Measurements from ENCODE around the gene MYH9.
"Not testable (repeated sequence)": the region's sequence is repeated elsewhere in the genome, so short reads cannot be mapped to it uniquely, and the experiment has no call there.

Gene MYH9

GRCh38 chr22:36291831-36292740 lies 95.7 kb downstream of the MYH9 start:
- H3K9me2 ChIP-seq (replicated peaks; ENCODE audit: insufficient read depth, low read length) = no peaks in the 10 kb centered on the region
- no peak overlapping the region for H3K9ac ChIP-seq (ENCODE audit: low read length)
- no peaks in the 10 kb centered on the region for H3K27me3 ChIP-seq (ENCODE audit: low read length)
- no peaks in the 10 kb centered on the region for H3F3A ChIP-seq (ENCODE audit: insufficient read depth)
- no peaks in the 10 kb centered on the region for H4K20me1 ChIP-seq (ENCODE audit: low read depth, low read length)
- H3K4me2 ChIP-seq (ENCODE audit: low read depth, low read length, poor library complexity, severe bottlenecking) = no peak overlapping the region
- H3K36me3 ChIP-seq (ENCODE audit: low read length) = peaks cover 29% of the 10 kb centered on the region
- no peak overlapping the region for H2AFZ ChIP-seq (ENCODE audit: low read depth, low read length, severe bottlenecking)
- no peaks in the 10 kb centered on the region for H3K9me3 ChIP-seq (ENCODE audit: insufficient read depth, low read length)
- no peak overlapping the region for H3K4me3 ChIP-seq (ENCODE audit: insufficient read depth, low read length, poor library complexity, severe bottlenecking)
- peaks cover 3% of the 10 kb centered on the region; the same call in 1 of the 2 replicates for H3K79me2 ChIP-seq (ENCODE audit: insufficient read depth, low read length)
- TF ChIP-seq CTCF (IDR thresholded peaks at IDR 0.05; ENCODE audit: insufficient read depth, low read length, poor library complexity, severe bottlenecking) (no peak), EZH2phosphoT487 (conservative IDR thresholded peaks at IDR 0.05; ENCODE audit: low read length) (no peak)
- H3K27ac ChIP-seq (ENCODE audit: low read depth, low read length) = no peak overlapping the region

- not testable (repeated sequence) for H3K27me3 ChIP-seq (ENCODE audit: low read length); H3K4me2 ChIP-seq (ENCODE audit: low read depth, low read length, poor library complexity, severe bottlenecking); H3K27ac ChIP-seq (ENCODE audit: low read depth, low read length); H3K9me2 ChIP-seq (replicated peaks; ENCODE audit: insufficient read depth, low read length); H3F3A ChIP-seq (ENCODE audit: insufficient read depth); H3K9me3 ChIP-seq (ENCODE audit: insufficient read depth, low read length); H4K20me1 ChIP-seq (ENCODE audit: low read depth, low read length); H3K9ac ChIP-seq (ENCODE audit: low read length); H3K4me3 ChIP-seq (ENCODE audit: insufficient read depth, low read length, poor library complexity, severe bottlenecking); H2AFZ ChIP-seq (ENCODE audit: low read depth, low read length, severe bottlenecking); H3K79me2 ChIP-seq (ENCODE audit: insufficient read depth, low read length)
- peaks cover 24% of the 10 kb centered on the region for H3K36me3 ChIP-seq (ENCODE audit: low read length)
Measured at GRCh38 chr22:36290391-36291075, 97.2 kb downstream of the MYH9 start.

- H3K4me3 ChIP-seq (ENCODE audit: insufficient read depth, low read length, poor library complexity, severe bottlenecking); H3F3A ChIP-seq (ENCODE audit: insufficient read depth); H3K27ac ChIP-seq (ENCODE audit: low read depth, low read length); H4K20me1 ChIP-seq (ENCODE audit: low read depth, low read length); H2AFZ ChIP-seq (ENCODE audit: low read depth, low read length, severe bottlenecking); H3K79me2 ChIP-seq (ENCODE audit: insufficient read depth, low read length); H3K9me2 ChIP-seq (replicated peaks; ENCODE audit: insufficient read depth, low read length); H3K4me2 ChIP-seq (ENCODE audit: low read depth, low read length, poor library complexity, severe bottlenecking); H3K27me3 ChIP-seq (ENCODE audit: low read length); H3K9ac ChIP-seq (ENCODE audit: low read length); H3K9me3 ChIP-seq (ENCODE audit: insufficient read depth, low read length): not testable (repeated sequence)
- H3K36me3 ChIP-seq (ENCODE audit: low read length) = peaks cover 19% of the 10 kb centered on the region
Measured at GRCh38 chr22:36289948-36290371, 97.8 kb downstream of the MYH9 start.

GRCh38 chr22:36289406-36289870 lies 98.3 kb downstream of the MYH9 start:
- Histone ChIP-seq H3K27me3 (ENCODE audit: low read length) (no peaks in the 10 kb centered on the region), H3K9me3 (ENCODE audit: insufficient read depth, low read length) (no peaks in the 10 kb centered on the region), H2AFZ (ENCODE audit: low read depth, low read length, severe bottlenecking) (no peak overlapping the region), H3K27ac (ENCODE audit: low read depth, low read length) (no peak overlapping the region), H3K36me3 (ENCODE audit: low read length) (peaks cover 15% of the 10 kb centered on the region), H3F3A (ENCODE audit: insufficient read depth) (no peaks in the 10 kb centered on the region), H3K4me3 (ENCODE audit: insufficient read depth, low read length, poor library complexity, severe bottlenecking) (no peak overlapping the region), H3K9ac (ENCODE audit: low read length) (no peak overlapping the region), H3K9me2 (replicated peaks; ENCODE audit: insufficient read depth, low read length) (no peaks in the 10 kb centered on the region), H4K20me1 (ENCODE audit: low read depth, low read length) (no peaks in the 10 kb centered on the region), H3K4me2 (ENCODE audit: low read depth, low read length, poor library complexity, severe bottlenecking) (no peak overlapping the region), H3K79me2 (ENCODE audit: insufficient read depth, low read length) (no peaks in the 10 kb centered on the region)
- TF ChIP-seq EZH2phosphoT487 (conservative IDR thresholded peaks at IDR 0.05; ENCODE audit: low read length) (no peak), CTCF (IDR thresholded peaks at IDR 0.05; ENCODE audit: insufficient read depth, low read length, poor library complexity, severe bottlenecking) (no peak)

Data from SU-DHL-6 (cell line).